Activated CD4-positive, alpha-beta T cell treated with anti-CD3 and anti-CD28 coated beads, Interleukin-2, amount 50 U/mL, for 1 hour (primary cell): ENCODE data around the gene RALGDS.
"Not testable (repeated sequence)": the region's sequence is repeated elsewhere in the genome, so short reads cannot be mapped to it uniquely, and the experiment has no call there.

Experiments used
- DNase-seq: peaks from one replicate; pipeline ENCODE4 v3.0.0-alpha.2; 2020

The RALGDS gene

DNA sequence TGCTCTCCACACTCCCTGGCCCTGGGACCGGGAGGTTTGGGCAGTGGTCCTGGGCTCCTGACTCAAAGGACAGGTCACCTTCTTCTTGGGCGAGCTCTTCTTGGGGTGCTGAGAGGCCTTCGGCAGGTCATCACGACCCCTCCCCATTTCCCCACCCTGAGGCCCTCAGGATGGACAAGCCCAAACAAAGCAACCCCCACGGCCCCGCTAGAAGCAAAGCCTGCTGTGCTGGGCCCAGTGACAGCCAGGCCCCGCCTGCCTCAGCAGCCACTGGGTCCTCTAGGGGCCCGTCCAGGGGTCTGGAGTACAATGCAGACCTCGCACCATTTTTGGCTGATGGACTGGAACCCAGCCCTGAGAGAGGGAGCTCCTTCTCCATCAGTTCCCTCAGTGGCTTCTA, 37.4 kb downstream of the RALGDS start:
- not testable (repeated sequence) for DNase-seq

DNA sequence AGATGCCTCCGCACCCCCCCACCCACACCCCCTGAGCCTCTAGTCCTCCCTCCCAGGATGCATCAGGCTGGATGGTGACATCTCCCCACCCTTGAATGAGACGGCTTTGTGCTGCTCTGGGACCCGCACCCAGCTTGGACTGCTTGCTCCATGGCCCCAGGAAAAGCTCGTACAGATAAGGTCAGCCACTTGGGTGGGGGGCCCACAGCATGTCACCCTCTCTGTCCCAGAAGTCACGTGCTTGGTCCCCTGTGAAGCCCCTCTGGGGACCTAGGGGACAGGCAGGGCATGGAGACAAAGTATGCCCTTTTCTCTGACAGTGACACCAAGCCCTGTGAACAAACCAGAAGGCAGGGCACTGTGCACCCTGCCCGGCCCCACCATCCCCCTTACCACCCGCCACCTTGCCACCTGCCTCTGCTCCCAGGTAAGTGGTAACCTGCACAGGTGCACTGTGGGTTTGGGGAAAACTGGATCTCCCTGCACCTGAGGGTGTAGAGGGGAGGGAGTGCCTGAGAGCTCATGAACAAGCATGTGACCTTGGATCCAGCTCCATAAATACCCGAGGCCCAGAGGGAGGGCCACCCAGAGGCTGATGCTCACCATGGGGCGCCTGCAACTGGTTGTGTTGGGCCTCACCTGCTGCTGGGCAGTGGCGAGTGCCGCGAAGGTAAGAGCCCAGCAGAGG, 38.9 kb downstream of the RALGDS start:
- not testable (repeated sequence) for DNase-seq

DNA sequence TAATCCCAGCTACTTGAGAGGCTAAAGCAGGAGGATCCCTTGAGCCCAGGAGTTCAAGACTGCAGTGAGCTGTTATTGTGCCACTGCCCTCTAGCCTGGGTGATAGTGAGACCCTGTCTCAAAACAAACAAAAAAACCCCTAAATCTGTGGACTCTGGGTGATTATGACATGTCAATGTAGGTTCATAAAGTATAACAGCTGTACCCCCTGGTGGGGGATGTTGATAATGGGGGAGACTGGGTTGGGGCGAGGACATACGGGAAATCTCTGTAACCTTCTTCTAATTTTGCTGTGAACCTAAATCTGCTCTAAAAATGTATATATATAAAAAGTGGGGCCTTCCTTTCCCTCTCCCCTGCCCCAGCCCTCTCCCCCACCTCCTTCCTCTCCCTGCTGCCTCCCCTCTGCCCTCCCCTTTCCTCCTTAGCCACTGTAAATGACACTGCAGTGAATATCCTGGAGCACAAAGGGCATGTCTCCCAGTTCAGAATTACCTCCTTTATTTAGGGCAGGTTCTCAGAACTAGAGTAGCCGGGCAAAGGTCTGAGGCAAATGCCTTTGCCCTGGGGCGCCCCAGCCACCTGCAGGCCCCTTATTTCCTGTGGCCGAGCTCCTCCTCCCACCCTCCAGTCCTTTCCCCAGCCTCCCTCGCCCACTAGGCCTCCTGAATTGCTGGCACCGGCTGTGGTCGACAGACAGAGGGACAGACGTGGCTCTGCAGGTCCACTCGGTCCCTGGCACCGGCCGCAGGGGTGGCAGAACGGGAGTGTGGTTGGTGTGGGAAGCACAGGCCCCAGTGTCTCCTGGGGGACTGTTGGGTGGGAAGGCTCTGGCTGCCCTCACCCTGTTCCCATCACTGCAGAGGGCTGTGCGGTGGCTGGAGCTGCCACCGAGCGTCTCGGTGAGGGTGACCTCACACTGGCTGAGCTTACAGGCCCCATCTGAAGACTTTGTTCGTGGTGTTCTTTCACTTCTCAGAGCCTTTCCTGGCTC, 40.0 kb downstream of the RALGDS start:
- DNase-seq: not testable (repeated sequence)

DNA sequence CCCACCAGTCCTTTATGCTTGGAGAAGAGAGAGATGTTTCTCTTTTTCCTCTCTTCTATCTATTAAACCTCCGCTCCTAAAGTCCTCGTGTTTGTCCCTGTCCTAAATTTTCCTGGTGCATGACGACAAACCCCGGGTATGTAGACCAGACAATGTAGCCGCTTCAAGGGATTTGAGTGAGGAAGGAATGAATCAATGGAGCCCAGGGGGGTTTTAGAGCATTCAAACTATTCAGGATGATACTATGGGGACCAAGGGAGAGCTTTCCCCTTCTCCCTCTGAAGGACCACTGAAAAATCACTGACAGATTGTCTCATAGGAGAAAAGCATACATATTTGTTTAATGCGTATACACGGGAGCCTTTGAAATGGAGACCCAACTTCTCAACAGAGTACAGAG, 40.9 kb downstream of the RALGDS start:
- no peak for DNase-seq

DNA sequence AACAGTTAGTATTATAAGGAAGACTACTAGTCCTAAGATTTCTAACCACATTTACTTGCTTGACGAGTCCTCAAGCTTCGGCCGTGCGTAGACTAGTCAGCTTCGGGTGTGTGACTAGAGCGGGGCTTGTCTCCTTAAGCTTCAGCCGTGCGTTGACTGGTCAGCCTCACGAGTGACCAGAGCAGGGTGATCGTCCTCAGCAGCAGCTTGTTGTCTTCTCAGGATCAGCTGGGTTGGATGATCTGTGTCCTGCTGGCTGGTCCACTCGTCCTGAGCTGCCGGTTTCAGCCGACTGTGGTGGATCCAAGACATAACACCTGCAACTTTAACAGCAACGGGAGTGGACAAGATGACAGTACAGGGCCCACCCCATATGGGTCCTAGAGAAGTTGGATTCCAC, 42.6 kb downstream of the RALGDS start:
- DNase-seq: no peak

- DNase-seq: no peak
Observed at GRCh38 chr9:133076691-133077090, 44.3 kb downstream of the RALGDS start.

GRCh38 chr9:133075925-133076630, 45.0 kb downstream of the RALGDS start:
- DNase-seq: no peak

GRCh38 chr9:133074111-133074651, 46.9 kb downstream of the RALGDS start:
- DNase-seq: no peak

GRCh38 chr9:133073086-133074014, 47.7 kb downstream of the RALGDS start:
- DNase-seq: no peak

GRCh38 chr9:133072210-133072609, 48.8 kb downstream of the RALGDS start:
- DNase-seq: not testable (repeated sequence)

DNA sequence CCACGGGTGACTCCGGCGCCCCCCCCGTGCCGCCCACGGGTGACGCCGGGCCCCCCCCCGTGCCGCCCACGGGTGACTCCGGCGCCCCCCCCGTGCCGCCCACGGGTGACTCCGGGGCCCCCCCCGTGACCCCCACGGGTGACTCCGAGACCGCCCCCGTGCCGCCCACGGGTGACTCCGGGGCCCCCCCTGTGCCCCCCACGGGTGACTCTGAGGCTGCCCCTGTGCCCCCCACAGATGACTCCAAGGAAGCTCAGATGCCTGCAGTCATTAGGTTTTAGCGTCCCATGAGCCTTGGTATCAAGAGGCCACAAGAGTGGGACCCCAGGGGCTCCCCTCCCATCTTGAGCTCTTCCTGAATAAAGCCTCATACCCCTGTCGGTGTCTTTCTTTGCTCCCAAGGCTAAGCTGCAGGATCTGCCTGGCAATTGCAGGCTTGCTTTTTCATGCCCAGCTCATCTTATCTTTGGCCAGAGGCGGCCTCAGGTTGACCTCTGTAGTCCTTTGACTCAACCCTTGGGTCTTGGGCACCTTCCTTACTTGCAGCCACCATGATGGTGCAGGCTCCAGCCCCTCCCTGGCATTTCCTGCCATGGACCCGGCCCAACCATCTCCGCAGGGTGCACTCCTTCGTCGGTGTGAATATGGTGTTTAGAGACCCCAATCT, 49.4 kb downstream of the RALGDS start:
- DNase-seq: no peak

DNA sequence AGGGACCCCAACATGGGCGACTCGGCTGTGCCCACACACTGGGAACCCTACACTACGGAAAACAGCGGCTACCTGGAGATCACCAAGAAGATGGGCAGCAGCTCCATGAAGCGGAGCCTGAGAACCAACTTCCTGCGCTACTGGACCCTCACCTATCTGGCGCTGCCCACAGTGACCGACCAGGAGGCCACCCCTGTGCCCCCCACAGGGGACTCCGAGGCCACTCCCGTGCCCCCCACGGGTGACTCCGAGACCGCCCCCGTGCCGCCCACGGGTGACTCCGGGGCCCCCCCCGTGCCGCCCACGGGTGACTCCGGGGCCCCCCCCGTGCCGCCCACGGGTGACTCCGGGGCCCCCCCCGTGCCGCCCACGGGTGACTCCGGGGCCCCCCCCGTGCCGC, 50.1 kb downstream of the RALGDS start:
- not testable (repeated sequence) for DNase-seq

DNA sequence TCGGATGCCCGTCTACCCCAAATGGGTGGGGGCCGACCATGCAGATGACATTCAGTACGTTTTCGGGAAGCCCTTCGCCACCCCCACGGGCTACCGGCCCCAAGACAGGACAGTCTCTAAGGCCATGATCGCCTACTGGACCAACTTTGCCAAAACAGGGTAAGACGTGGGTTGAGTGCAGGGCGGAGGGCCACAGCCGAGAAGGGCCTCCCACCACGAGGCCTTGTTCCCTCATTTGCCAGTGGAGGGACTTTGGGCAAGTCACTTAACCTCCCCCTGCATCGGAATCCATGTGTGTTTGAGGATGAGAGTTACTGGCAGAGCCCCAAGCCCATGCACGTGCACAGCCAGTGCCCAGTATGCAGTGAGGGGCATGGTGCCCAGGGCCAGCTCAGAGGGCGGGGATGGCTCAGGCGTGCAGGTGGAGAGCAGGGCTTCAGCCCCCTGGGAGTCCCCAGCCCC, 50.5 kb downstream of the RALGDS start:
- not testable (repeated sequence) for DNase-seq

DNA sequence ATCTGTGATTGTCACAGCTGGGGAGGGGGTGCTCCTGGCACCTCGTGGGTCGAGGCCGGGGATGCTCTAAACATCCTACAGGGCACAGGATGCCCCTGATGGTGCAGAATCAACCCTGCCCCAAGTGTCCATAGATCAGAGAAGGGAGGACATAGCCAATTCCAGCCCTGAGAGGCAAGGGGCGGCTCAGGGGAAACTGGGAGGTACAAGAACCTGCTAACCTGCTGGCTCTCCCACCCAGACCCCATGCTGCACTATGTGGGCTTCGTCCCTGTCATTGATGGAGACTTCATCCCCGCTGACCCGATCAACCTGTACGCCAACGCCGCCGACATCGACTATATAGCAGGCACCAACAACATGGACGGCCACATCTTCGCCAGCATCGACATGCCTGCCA, 52.6 kb downstream of the RALGDS start:
- DNase-seq: not testable (repeated sequence)

DNA sequence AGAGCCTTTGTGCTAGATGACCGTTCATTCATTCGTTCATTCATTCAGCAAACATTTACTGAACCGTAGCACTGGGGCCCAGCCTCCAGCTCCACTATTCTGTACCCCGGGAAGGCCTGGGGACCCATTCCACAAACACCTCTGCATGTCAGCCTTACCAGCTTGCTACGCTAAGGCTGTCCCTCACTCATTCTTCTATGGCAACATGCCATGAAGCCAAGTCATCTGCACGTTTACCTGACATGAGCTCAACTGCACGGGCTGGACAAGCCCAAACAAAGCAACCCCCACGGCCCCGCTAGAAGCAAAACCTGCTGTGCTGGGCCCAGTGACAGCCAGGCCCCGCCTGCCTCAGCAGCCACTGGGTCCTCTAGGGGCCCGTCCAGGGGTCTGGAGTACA, 53.2 kb downstream of the RALGDS start:
- no peak for DNase-seq

DNA sequence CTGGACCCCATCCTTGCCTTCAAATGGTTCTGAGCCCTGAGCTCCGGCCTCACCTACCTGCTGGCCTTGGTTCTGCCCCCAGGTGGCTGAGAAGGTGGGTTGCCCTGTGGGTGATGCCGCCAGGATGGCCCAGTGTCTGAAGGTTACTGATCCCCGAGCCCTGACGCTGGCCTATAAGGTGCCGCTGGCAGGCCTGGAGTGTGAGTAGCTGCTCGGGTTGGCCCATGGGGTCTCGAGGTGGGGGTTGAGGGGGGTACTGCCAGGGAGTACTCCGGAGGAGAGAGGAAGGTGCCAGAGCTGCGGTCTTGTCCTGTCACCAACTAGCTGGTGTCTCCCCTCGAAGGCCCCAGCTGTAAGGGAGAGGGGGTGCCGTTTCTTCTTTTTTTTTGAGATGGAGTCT, 54.0 kb downstream of the RALGDS start:
- DNase-seq: no peak

- DNase-seq: no peak
Observed at GRCh38 chr9:133066181-133066983, 54.7 kb downstream of the RALGDS start.

DNA sequence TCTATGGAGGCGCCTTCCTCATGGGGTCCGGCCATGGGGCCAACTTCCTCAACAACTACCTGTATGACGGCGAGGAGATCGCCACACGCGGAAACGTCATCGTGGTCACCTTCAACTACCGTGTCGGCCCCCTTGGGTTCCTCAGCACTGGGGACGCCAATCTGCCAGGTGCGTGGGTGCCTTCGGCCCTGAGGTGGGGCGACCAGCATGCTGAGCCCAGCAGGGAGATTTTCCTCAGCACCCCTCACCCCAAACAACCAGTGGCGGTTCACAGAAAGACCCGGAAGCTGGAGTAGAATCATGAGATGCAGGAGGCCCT, 56.0 kb downstream of the RALGDS start:
- no peak for DNase-seq

- no peak for DNase-seq
Observed at GRCh38 chr9:133064241-133065069, 56.6 kb downstream of the RALGDS start.
